Neutrophil (primary cell): ENCODE data around the gene CTNNA2.

Experiments used
- H3K27ac ChIP-seq: fragments of 200-600 bp; sonication (generic); 2 replicates; pipeline ENCODE4 v1.5.1; 2016; ENCODE audit warnings: mild to moderate bottlenecking, moderate library complexity
- H3K27me3 ChIP-seq: fragments of 200-600 bp; sonication (generic); 2 replicates; pipeline ENCODE4 v1.6.0; 2016; ENCODE audit warnings: mild to moderate bottlenecking
- H3K36me3 ChIP-seq: fragments of 200-600 bp; sonication (generic); 2 replicates; pipeline ENCODE4 v1.5.1; 2017
- H3K4me1 ChIP-seq, 2 experiments: fragments of 200-600 bp in 1 of 2; sonication (generic) in 1 of 2; 1 replicate in 1 of 2; 2 replicates in 1 of 2; pipeline versions ENCODE4 v1.5.1 to v1.6.1; 2013 to 2016; ENCODE audit warnings: low read depth in 1 of 2, low read length in 1 of 2, mild to moderate bottlenecking in 1 of 2, moderate library complexity in 1 of 2; ENCODE audit not compliant: control insufficient read depth in 1 of 2, insufficient read depth in 1 of 2
- H3K4me3 ChIP-seq, 2 experiments: fragments of 200-600 bp in 1 of 2; sonication (generic) in 1 of 2; 1 replicate in 1 of 2; 2 replicates in 1 of 2; pipeline ENCODE4 v1.5.1; 2013 to 2016; ENCODE audit warnings: low read depth in 1 of 2, low read length in 1 of 2, mild to moderate bottlenecking in 1 of 2, moderate library complexity in 1 of 2
- H3K9me3 ChIP-seq: fragments of 200-600 bp; sonication (generic); 2 replicates; pipeline ENCODE4 v1.5.1; 2016
- CTCF ChIP-seq: fragments of 200-600 bp; sonication (generic); IDR thresholded peaks from 2 replicates; pipeline ENCODE4 v1.5.1; 2016; ENCODE audit warnings: antibody characterized with exemption

CTNNA2 gene

GRCh38 chr2:79782576-79783452 is 270.0 kb downstream of the CTNNA2 start:
- Histone ChIP-seq H3K27me3 (no peaks in the 10 kb centered on the region), H3K36me3 (no peaks in the 10 kb centered on the region), H3K9me3 (no peaks in the 10 kb centered on the region), H3K4me3 (no peak overlapping the region), H3K4me1 (no peaks in the 10 kb centered on the region), H3K27ac (no peak overlapping the region)
- no peak for TF ChIP-seq CTCF

GRCh38 chr2:79788952-79789651 is 276.3 kb downstream of the CTNNA2 start:
- Histone ChIP-seq H3K4me1 (no peaks in the 10 kb centered on the region), H3K36me3 (no peaks in the 10 kb centered on the region), H3K27me3 (no peaks in the 10 kb centered on the region), H3K4me3 (no peak overlapping the region), H3K9me3 (no peaks in the 10 kb centered on the region), H3K27ac (no peak overlapping the region)
- no peak for TF ChIP-seq CTCF

GRCh38 chr2:79789811-79790210 is 277.0 kb downstream of the CTNNA2 start:
- Histone ChIP-seq H3K9me3 (no peaks in the 10 kb centered on the region), H3K4me1 (no peaks in the 10 kb centered on the region), H3K27me3 (no peaks in the 10 kb centered on the region), H3K27ac (no peak overlapping the region), H3K4me3 (no peak overlapping the region), H3K36me3 (no peaks in the 10 kb centered on the region)
- TF ChIP-seq CTCF, result no peak

- no peak for TF ChIP-seq CTCF
- no peaks in the 10 kb centered on the region for H3K9me3 ChIP-seq
These were observed 279.2 kb downstream of the CTNNA2 start for GRCh38 chr2:79792090-79792489.

GRCh38 chr2:79793006-79793405 is 280.2 kb downstream of the CTNNA2 start:
- no peak for TF ChIP-seq CTCF
- no peak overlapping the region for H3K27ac ChIP-seq
- H3K9me3 ChIP-seq, result no peaks in the 10 kb centered on the region
- H3K4me1 ChIP-seq, result no peaks in the 10 kb centered on the region
- no peak overlapping the region for H3K4me3 ChIP-seq
- no peaks in the 10 kb centered on the region for H3K27me3 ChIP-seq
- H3K36me3 ChIP-seq, result no peaks in the 10 kb centered on the region

More at GRCh38 chr2:79792090-79792489, 279.2 kb downstream of the CTNNA2 start:
- H3K4me3 ChIP-seq, result no peak overlapping the region
- H3K27ac ChIP-seq, result no peak overlapping the region
- H3K4me1 ChIP-seq, result no peaks in the 10 kb centered on the region
- no peaks in the 10 kb centered on the region for H3K27me3 ChIP-seq
- H3K36me3 ChIP-seq, result no peaks in the 10 kb centered on the region
